Measurements from ENCODE around the gene SOHLH1. TPM values are rescaled to one million over a fixed set of nuclear protein-coding genes. Genes with fewer than 3 reads are reported as not detected.

Gene SOHLH1
- total and polyA plus RNA-seq, 2 of the 13 experiments (the other 11 are each of a cell fraction or from before 2014, with no cell fraction given): 0.15 TPM

- intact Hi-C loops (cut with micrococcal nuclease; ENCODE audit: unreplicated experiment) (no loop called here), in situ Hi-C loops (cut with HindIII; ENCODE audit: extremely low pct_ligation_motif_present, low pct_unique_long_range_greater_than_20kb) (no loop called here)
- no TSS peak for BruUV-seq (replicated peaks)
- Histone ChIP-seq H3K4me2 (ENCODE audit: low read depth, low read length) (no peak within 1 kb of the TSS), H2AFZ (ENCODE audit: low read length) (no peak within 1 kb of the TSS), H3K36me3 (replicated peaks in 1 of 2; ENCODE audit: control insufficient read depth in 1 of 2, insufficient read depth in 2 of 2, low read length in 2 of 2) (no peaks in the 10 kb centered on the region), H3K27ac (ENCODE audit: extremely low read length, insufficient read depth, low read length) (no peak within 1 kb of the TSS), H4K20me1 (ENCODE audit: insufficient read depth, low read length) (0 out of 2 replicates have a peak, but pooled peaks cover 4% of the 10 kb centered on the region), H3K9me3 (ENCODE audit: low read length) (no peaks in the 10 kb centered on the region), H3K4me1 (ENCODE audit: insufficient read depth, low read length) (no peaks in the 10 kb centered on the region), H3K9ac (ENCODE audit: insufficient read depth, low read depth, low read length) (no peak within 1 kb of the TSS), H3K27me3 (ENCODE audit: control insufficient read depth in 1 of 2, insufficient read depth in 2 of 2, low read length in 2 of 2) (peaks cover 16 to 75% of the 10 kb centered on the region in 2 experiments; a peak in 4 of 5 replicates), H3K79me2 (ENCODE audit: insufficient read depth, low read length) (no peaks in the 10 kb centered on the region), H3K4me3 (replicated peaks in 1 of 3; ENCODE audit: insufficient read depth in 1 of 3, low read depth in 2 of 3, low read length in 3 of 3) (peak within 1 kb of the TSS in 1 of 3 experiments; percentile 23; a peak in 1 of 6 replicates)
- ATAC-seq (peak; percentile 70), DNase-seq (ENCODE audit: low spot score) (no peak), FAIRE-seq (no peak)
- ChIA-PET CTCF (ENCODE audit: low intra/inter-chr PET ratio, low total read pairs) (no interaction called here), POLR2A (no interaction called here)
- 8% methylated on average over 11 of the region's 66 CpGs for WGBS (ENCODE audit: low lambda C conversion rate)
- TF ChIP-seq ARNT2 (CRISPR knock-in tag; IDR thresholded peaks at IDR 0.05; ENCODE audit: low read depth) (no peak), ZNF567 (CRISPR knock-in tag; IDR thresholded peaks at IDR 0.05; ENCODE audit: borderline replicate concordance) (no peak), XRCC5 (optimal IDR thresholded peaks at IDR 0.05; ENCODE audit: low read length) (peak; percentile 74), SUZ12 (IDR thresholded peaks at IDR 0.05; ENCODE audit: low read depth, low read length) (peak; percentile 11; the same call in 1 of the 2 replicates), MXI1 (IDR thresholded peaks at IDR 0.05; ENCODE audit: borderline replicate concordance, low read depth, low read length) (0 out of 3 replicates have a peak, but pooled peaks have one; percentile 19), ZNF160 (CRISPR knock-in tag; IDR thresholded peaks at IDR 0.05) (no peak), STAG1 (CRISPR knock-in tag; IDR thresholded peaks at IDR 0.05) (peak; percentile 50), PRDM10 (CRISPR knock-in tag; IDR thresholded peaks at IDR 0.05; ENCODE audit: low read depth) (no peak), SALL1 (CRISPR knock-in tag; IDR thresholded peaks at IDR 0.05) (peak; percentile 30; the same call in 1 of the 2 replicates)
- TF ChIP-seq, protein P1, sequence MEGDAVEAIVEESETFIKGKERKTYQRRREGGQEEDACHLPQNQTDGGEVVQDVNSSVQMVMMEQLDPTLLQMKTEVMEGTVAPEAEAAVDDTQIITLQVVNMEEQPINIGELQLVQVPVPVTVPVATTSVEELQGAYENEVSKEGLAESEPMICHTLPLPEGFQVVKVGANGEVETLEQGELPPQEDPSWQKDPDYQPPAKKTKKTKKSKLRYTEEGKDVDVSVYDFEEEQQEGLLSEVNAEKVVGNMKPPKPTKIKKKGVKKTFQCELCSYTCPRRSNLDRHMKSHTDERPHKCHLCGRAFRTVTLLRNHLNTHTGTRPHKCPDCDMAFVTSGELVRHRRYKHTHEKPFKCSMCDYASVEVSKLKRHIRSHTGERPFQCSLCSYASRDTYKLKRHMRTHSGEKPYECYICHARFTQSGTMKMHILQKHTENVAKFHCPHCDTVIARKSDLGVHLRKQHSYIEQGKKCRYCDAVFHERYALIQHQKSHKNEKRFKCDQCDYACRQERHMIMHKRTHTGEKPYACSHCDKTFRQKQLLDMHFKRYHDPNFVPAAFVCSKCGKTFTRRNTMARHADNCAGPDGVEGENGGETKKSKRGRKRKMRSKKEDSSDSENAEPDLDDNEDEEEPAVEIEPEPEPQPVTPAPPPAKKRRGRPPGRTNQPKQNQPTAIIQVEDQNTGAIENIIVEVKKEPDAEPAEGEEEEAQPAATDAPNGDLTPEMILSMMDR (CRISPR knock-in tag; IDR thresholded peaks at IDR 0.05): peak; percentile 56; the same call in 1 of the 2 replicates
- TF ChIP-seq, protein P2, sequence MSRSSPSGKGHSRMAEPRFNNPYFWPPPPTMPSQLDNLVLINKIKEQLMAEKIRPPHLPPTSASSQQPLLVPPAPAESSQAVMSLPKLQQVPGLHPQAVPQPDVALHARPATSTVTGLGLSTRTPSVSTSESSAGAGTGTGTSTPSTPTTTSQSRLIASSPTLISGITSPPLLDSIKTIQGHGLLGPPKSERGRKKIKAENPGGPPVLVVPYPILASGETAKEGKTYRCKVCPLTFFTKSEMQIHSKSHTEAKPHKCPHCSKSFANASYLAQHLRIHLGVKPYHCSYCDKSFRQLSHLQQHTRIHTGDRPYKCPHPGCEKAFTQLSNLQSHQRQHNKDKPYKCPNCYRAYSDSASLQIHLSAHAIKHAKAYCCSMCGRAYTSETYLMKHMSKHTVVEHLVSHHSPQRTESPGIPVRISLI (CRISPR knock-in tag; IDR thresholded peaks at IDR 0.05; ENCODE audit: borderline replicate concordance): peak; percentile 47; the same call in 1 of the 2 replicates
- TF ChIP-seq, protein P3, sequence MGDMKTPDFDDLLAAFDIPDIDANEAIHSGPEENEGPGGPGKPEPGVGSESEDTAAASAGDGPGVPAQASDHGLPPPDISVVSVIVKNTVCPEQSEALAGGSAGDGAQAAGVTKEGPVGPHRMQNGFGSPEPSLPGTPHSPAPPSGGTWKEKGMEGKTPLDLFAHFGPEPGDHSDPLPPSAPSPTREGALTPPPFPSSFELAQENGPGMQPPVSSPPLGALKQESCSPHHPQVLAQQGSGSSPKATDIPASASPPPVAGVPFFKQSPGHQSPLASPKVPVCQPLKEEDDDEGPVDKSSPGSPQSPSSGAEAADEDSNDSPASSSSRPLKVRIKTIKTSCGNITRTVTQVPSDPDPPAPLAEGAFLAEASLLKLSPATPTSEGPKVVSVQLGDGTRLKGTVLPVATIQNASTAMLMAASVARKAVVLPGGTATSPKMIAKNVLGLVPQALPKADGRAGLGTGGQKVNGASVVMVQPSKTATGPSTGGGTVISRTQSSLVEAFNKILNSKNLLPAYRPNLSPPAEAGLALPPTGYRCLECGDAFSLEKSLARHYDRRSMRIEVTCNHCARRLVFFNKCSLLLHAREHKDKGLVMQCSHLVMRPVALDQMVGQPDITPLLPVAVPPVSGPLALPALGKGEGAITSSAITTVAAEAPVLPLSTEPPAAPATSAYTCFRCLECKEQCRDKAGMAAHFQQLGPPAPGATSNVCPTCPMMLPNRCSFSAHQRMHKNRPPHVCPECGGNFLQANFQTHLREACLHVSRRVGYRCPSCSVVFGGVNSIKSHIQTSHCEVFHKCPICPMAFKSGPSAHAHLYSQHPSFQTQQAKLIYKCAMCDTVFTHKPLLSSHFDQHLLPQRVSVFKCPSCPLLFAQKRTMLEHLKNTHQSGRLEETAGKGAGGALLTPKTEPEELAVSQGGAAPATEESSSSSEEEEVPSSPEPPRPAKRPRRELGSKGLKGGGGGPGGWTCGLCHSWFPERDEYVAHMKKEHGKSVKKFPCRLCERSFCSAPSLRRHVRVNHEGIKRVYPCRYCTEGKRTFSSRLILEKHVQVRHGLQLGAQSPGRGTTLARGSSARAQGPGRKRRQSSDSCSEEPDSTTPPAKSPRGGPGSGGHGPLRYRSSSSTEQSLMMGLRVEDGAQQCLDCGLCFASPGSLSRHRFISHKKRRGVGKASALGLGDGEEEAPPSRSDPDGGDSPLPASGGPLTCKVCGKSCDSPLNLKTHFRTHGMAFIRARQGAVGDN (CRISPR knock-in tag; IDR thresholded peaks at IDR 0.05): peak; percentile 30; the same call in 1 of the 2 replicates
Observed at GRCh38 chr9:135701959-135702721, 2.9 kb upstream of the SOHLH1 start, which contains the start of gene KCNT1. Gene KCNT1, plus strand, starts transcription at chr9:135702185. Its CDS starts 74 bp downstream, at chr9:135702259.

Data from HepG2 (cell line).